ENCODE measurements around the gene BICRA.

BICRA gene

GRCh38 chr19:47608969-47609905, at the start of gene BICRA:
TSS of gene BICRA (plus strand) at chr19:47609134. CDS start at chr19:47673575, 64,441 bp downstream.
- peak; percentile 81 for DNase-seq (ENCODE audit: low read depth, low spot score)
- no peak for TF ChIP-seq CTCF (IDR thresholded peaks at IDR 0.05; ENCODE audit: low read depth, low read length)
- in situ Hi-C loops (cut with HindIII; ENCODE audit: low sequenced_read_pairs), result no loop called here
- peak within 1 kb of the TSS; percentile 89 for H3K4me3 ChIP-seq (ENCODE audit: low read depth, low read length)

- in situ Hi-C loops (cut with HindIII; ENCODE audit: low sequenced_read_pairs), result no loop called here
- no peak for TF ChIP-seq CTCF (IDR thresholded peaks at IDR 0.05; ENCODE audit: low read depth, low read length)
- no peak for DNase-seq (ENCODE audit: low read depth, low spot score)
- H3K4me3 ChIP-seq (ENCODE audit: low read depth, low read length), result no peak overlapping the region
These were observed 47.9 kb upstream of the BICRA start for GRCh38 chr19:47560999-47561398.

DNA sequence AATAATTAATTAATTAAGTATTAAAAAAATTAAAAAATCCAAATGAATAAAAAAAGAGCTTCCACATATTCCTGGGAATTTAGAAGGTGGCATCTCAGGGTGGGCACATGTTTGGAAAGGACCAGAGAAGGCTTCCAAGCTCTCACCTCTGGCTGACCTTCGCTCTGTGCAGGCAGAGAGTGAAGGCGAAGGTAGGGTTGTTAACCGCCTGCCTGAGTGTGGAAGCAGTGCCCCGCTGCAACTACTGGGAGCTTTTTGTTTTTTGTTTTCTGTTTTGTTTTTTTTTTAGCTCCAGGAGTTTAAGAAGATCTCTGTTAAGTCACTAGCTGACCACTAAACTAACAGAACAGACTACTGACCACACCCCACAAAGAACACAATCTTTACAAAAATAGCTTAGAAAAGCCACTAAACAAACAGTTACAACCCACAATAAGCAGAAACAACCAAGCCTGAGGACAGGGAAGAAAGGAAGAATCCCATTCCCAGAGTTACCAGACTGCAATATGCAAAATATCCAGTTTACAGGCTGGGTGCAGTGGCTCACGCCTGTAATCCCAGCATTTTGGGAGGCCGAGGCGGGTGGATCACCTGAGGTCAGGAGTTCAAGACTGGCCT, 47.4 kb upstream of the BICRA start:
- H3K4me3 ChIP-seq (ENCODE audit: low read depth, low read length), result no peak overlapping the region
- DNase-seq (ENCODE audit: low read depth, low spot score), result no peak
- TF ChIP-seq CTCF (IDR thresholded peaks at IDR 0.05; ENCODE audit: low read depth, low read length), result no peak
- in situ Hi-C loops (cut with HindIII; ENCODE audit: low sequenced_read_pairs), result no loop called here

DNA sequence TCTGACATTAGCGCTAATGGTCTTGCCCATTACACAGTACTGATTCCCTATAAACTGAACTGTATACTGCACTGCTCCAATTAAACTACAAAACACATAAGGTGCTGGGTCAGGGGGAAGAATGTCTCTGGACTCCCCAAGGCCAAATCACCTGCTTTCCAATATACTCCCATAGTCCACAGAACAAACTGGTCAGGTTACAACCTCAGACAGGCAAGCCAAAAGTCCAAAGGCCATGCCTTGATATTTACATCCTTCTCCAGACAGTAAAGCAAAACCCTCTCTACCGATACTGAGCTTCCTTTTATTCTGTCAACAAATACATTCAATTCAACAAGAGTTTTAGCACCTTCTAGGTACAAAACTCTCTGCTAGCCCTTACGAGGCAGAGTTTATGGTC, 44.9 kb upstream of the BICRA start:
- TF ChIP-seq CTCF (IDR thresholded peaks at IDR 0.05; ENCODE audit: low read depth, low read length), result no peak
- H3K4me3 ChIP-seq (ENCODE audit: low read depth, low read length), result no peak overlapping the region
- DNase-seq (ENCODE audit: low read depth, low spot score), result no peak
- in situ Hi-C loops (cut with HindIII; ENCODE audit: low sequenced_read_pairs), result no loop called here

DNA sequence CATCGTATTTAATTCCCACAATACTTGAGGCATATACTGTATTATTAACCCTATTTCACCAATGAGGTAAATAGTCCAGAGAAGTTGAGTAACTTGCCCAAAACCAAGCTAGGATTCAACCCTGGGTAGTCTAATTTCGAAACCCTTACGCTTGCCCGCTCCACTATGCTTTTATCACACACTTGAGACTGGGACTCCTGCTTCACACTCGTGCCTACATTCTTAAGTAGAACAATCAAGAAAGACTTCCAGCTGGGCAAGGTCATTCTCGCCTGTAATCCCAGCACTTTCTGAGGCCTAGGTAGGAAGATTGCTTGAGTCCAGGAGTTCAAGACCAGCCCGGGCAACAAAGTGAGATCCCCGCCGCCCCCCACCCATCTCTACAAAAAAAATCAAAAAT, 39.6 kb upstream of the BICRA start:
- no peak overlapping the region for H3K4me3 ChIP-seq (ENCODE audit: low read depth, low read length)
- in situ Hi-C loops (cut with HindIII; ENCODE audit: low sequenced_read_pairs), result no loop called here
- no peak for DNase-seq (ENCODE audit: low read depth, low spot score)
- no peak for TF ChIP-seq CTCF (IDR thresholded peaks at IDR 0.05; ENCODE audit: low read depth, low read length)

GRCh38 chr19:47572635-47573034, 36.3 kb upstream of the BICRA start:
- DNase-seq (ENCODE audit: low read depth, low spot score), result no peak
- in situ Hi-C loops (cut with HindIII; ENCODE audit: low sequenced_read_pairs), result no loop called here
- H3K4me3 ChIP-seq (ENCODE audit: low read depth, low read length), result no peak overlapping the region
- no peak for TF ChIP-seq CTCF (IDR thresholded peaks at IDR 0.05; ENCODE audit: low read depth, low read length)

Data from astrocyte of the spinal cord (primary cell).